ENCODE results near the gene CYB5R4.

DNA sequence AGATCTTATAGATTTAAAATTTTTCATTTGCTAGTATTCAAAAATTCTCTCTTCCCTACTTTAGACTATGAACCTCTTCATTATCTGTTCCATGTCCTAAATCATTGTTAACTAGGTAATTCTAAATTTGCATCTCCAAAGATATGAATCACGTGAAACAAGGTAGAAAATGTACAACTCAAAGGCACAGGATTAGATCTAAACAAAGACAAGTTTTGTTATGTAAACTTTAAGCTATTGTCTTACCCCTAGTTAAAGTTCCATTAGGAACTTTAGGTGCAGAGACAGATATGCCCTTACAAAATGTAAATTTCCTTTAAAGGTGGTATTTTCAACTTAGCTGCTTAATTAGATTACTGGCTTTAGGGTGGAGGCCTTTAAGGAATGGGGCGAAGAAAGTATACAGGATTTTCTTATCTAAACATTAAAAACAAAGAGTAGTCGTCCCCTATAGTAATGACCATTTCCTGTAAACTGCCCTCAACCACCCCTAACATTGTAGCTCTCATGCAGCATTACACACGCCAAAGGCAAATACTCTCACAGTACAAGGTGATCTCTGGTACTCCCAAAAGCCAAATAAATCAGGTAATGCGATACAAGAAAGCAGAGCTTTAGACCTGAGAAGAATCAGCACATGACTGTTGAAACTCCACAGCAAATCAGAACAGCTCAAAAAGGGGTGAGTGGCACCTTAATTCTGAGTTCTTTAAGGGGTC is 116.7 kb downstream of the CYB5R4 start:
- TF ChIP-seq CTCF (IDR thresholded peaks at IDR 0.05) (no peak), EP300 (IDR thresholded peaks at IDR 0.05) (no peak)
